ENCODE data around the gene CAPN13.

Gene CAPN13

DNA sequence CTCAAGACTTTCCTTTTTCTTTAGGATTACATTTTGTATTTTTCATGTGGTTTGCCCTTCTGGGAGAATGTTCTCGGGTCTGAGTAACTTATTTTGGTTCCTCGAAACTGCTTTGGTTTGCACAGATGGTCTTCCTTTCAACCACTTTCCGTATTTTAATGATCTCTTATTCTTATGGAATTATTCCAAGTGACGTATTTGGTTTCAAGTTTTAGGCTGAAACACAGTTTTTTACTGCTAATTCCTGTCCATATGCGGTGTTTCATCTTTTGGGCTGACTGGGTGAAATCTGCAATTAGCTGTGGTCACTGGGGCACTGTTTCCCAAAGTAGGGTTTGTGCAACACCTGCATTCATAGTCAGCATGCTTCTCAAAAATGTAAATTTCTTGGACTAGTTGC is 122.7 kb downstream of the CAPN13 start:
- no peak for DNase-seq (ENCODE audit: low read depth in 3 of 3, low spot score in 1 of 3)

GRCh38 chr2:30684026-30684425 is 123.2 kb downstream of the CAPN13 start:
- DNase-seq (ENCODE audit: low read depth in 3 of 3, low spot score in 1 of 3) = no peak

- no peak for DNase-seq (ENCODE audit: low read depth in 3 of 3, low spot score in 1 of 3)
Measured at GRCh38 chr2:30683236-30683956, 123.8 kb downstream of the CAPN13 start.

DNA sequence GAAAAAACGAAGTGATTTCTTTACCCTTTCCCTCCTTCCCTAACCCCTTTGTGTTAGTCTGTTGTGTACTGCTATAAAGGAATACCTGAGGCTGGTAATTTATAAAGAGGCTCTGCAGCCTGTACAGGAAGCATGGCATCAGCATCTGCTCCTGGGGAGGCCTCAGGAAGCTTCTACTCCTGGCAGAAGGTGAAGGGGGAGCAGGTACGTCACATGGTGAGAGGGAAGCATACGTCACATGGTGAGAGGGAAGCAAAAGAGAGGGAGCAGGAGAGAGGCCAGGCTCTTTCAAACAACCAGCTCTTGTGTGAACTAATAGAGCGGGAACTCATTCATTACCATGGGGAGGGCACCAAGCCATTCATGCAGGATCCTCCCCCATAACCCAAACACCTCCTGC is 126.2 kb downstream of the CAPN13 start:
- DNase-seq (ENCODE audit: low read depth in 3 of 3, low spot score in 1 of 3) = no peak

DNA sequence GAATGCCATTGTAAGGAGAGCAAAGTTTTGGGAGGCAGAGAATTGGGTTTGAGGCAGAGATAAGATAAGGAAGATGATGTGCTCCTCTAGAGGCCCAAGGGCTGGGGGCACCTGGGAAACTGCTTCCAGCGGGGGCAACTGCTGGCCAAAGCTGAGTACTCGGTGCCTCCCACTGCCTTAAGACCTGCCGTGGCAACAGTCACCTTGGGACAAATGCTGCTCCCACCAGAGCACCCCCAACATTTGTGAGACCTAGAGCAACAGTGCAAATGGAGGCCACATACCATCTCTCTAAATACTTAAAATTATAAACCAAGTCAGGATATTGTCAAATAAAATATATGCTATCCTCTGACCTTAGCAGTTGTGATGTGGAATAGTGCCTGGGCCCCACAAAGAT is 127.1 kb downstream of the CAPN13 start:
- no peak for DNase-seq (ENCODE audit: low read depth in 3 of 3, low spot score in 1 of 3)

DNA sequence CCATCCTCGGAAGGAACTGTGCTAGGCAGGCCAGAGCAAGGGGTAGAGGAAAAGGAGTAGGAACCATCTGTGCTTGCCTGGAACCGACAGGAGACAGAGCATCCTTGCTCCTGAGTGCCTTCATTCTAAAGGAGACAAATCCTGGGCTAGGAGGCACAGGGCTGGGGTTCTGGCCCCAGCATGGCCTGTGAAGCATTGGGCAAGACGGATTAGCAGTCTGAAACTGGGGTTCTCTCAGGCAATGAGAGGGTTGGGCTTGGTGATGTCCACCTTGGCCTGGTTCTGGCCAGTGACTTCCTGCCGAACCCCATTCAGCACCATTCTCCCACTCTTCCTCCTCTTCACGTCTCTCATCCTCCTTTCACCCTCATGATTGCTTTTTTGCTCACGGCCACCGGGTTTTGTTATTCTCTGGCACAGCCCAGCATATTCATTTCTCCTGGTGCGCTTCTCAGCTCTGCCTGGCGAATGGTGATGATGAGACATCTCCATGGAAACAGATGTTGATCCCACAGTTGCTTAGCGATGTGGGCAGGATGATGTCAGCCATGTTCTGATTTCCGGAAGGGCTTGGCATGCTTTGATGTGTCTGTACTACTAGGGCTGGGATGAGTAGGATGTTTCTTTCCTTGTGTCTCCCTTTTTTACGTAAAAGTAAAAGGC is 127.7 kb downstream of the CAPN13 start:
- DNase-seq (ENCODE audit: low read depth in 3 of 3, low spot score in 1 of 3) = no peak

DNA sequence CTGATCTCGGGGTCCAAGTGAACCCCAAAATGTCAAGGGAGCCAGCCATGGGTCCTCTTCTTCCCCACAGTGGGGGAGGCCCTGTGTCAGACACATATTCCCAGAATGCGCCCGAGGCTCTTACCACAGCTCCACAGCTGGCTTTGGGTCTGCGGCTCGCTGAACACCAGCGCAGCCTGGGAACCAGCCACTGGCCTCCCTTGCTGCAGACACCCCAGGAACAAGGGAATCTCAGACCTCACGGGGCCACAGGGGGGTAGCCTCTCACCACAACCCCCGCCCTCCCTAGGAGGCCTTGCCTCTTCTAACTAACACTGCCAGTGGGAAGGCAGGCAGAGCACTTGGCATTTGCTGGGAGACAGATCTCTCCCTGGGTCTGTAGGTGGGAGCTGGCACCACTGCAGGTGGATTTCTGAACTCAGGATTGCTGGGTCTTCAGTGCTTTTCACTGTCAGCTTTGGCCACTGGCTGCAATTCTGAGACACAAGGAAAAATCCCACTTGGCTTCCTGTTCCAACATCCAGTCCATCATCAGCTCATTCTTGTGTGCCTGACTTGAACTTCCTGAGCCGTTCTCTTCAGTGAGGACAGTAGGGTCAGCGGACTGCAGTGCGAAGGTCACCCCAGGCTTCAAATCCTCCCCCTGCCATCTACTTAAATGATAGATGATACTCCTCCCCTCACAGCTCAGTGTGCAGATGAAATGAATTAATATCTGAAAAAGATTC is 128.7 kb downstream of the CAPN13 start:
- DNase-seq (ENCODE audit: low read depth in 3 of 3, low spot score in 1 of 3) = no peak

DNA sequence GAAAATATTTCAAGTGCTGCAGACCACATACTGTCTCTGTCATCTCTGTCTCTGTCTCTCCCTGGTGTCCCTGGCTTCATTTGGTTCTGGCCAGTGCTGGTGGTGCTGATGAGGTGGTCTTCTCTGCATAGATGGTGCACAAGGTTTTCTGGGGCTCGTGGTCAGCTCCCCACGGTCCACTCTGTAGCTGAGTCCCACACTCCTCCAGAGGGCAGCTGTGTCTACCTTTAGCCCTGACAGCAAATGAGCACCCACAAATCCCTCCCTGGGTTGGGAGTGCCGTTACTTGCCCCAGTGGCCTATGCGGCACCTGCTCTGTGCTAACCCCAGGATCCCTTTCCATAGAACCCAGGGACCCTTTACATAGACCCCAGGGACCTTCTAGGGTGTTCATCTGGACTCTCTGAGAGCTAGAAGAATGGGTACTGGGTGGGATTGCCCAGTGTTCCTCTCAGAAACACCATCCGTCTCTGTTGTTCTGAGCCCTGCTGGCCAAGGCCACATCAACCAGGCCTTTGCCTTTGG is 129.3 kb downstream of the CAPN13 start:
- no peak for DNase-seq (ENCODE audit: low read depth in 3 of 3, low spot score in 1 of 3)

DNA sequence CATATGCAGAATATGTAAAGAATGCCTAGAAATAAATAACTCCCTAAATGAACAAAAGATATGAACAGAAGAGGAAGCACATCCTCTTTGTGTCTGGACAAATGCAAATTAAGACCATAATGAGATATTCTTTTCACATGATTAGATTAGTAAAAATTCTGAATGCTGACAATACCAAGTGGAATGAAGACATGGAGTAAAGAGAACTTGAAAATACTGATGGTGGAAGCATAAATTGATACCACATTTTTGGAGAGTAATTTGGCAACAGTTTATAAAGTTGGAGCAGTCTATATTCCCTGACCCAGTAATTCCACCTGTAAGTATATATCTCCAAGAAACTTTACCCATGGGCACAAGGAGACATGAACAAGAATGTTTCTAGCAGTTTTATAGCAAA is 130.0 kb downstream of the CAPN13 start:
- no peak for DNase-seq (ENCODE audit: low read depth in 3 of 3, low spot score in 1 of 3)

DNA sequence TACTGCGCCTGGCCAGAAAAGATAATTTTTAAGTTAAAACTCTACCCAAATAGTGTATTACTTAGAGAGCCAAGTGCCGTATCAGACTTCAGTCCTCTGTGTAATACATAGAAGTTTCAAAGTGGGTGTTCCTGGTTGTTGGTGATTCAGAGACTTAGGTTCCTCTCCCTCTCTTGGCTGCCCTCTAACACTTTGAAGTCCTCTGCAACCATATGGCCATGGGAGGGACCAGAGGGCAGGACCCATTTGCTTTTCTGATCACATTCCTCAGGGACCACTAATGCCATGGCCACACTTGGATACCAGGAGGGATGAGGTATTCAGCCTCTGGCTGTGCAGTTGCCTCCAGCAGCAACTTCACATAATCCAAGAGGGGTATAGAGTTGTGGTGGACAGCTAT is 131.5 kb downstream of the CAPN13 start:
- DNase-seq (ENCODE audit: low read depth in 3 of 3, low spot score in 1 of 3) = no peak

- no peak for DNase-seq (ENCODE audit: low read depth in 3 of 3, low spot score in 1 of 3)
Measured at GRCh38 chr2:30673127-30673526, 134.1 kb downstream of the CAPN13 start.

Data from stimulated activated CD4-positive, alpha-beta T cell treated with anti-CD3 and anti-CD28 coated beads, TNF-alpha, amount 100 ng/mL, for 1 hour (primary cell).